Umbilical cord (tissue), 2 donors: ENCODE results near the gene MLLT10. TPM values are rescaled to one million over a fixed set of nuclear protein-coding genes. Genes with fewer than 3 reads are reported as not detected.

Experiments
- DNase-seq: peaks from one replicate; pipeline ENCODE4 v3.0.0-alpha.2; 2015; ENCODE audit warnings: low spot score
- total RNA-seq: library from RNA; depleted of rRNA; stranded (reverse); fragments of >200 nt; gene quantifications from one replicate; pipeline ENCODE4 v1.2.3, GENCODE V29; 2014; ENCODE audit warnings: low replicate concordance; ENCODE audit not compliant: insufficient read depth

MLLT10 gene
- total RNA-seq, 1 donor from 2014 or later = 38.8 TPM

DNA sequence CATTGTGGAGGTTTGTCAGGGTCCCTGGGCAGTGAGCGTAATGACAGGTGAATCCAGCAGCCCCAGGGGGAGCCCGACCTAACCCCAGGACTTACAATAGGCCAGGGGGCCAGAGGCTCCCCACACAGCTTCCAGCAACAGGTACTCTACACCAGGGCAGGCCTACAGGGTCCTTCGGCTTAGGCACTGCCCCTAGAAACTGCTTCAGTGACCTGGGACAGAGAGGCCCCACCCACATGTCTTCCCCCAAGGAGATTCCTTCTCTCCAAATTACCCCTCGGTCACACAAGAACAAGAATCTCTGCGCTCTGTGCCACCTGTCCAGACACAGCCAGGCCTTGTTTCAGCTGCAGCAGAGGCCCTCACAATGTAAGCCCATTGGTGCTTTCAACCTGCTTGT, 32.9 kb upstream of the MLLT10 start:
- DNase-seq = no peak

DNA sequence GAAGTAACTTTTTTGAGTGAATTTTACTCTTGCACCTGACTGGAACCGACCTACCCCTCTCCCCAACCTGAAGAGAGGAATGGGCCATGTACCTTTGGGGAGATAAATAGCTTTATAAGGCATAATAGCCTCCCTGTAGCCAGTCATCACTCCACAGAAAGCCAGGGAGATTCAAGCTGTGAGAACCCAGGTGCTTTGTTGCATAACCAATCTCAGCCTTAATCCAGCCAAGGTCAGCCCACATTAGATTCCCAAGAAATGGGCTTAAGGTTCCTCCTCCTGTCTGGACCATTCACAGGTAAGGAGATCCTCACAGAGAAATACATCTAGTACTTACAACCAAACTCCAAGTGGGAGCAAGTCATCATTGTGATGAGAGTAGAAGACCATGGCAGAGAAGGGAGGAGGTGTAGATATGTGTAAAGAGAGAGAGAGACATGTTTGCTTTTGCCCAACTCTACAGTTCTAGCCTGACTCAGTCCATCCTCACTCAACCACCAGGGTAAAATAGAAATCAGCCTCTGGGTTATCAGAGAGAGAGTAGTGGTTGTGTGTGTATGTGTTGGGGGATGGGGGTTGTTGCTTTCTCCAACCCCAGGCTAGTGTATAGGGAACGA, 32.2 kb upstream of the MLLT10 start:
- DNase-seq = no peak

- no peak for DNase-seq
Measured at GRCh38 chr10:21502348-21502740, 31.7 kb upstream of the MLLT10 start.

DNA sequence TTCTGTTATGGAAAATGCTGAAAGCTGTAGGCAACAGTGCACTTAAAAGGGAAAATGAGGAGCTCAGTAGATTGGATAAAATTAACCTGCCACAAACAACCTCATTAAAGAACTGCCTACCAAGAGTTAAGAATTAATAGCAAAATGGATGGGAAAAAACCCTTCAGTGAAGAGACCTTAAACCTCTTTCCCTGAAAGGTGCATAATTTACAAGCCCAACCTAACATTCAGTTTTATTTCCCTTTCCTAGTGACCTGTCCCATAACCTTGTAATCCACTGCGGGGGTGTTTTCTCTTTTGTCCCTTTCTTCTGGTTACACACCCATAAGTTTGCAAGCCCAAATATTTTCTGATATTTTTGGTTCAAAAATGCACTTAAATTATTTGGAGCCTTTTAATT, 30.5 kb upstream of the MLLT10 start:
- no peak for DNase-seq

DNA sequence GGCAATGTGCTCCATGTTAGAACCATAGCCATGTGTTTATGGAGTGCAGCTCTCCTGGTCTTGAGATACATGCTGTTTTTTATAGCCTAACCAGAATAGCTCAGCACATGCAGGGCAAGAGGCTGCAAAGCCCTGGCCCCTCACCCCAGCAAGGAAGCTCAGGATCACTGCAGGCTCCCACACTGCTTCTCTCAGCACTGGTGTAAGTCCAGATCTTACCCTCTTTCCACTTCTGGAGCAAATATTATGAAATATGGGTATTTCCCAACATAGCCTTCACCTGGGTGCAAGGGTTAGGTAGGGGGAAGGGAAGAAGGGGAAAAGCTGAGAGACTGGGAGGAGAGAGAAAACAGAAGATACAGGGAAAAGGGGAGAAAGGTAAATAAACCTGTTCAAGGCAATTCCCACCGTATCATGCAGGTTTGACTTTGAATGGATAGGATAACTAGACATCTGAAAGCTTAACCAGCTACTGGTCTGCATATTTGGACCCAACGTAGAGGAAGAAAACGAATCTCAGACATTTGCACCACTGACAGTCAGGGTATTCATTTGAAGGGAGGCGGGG, 28.2 kb upstream of the MLLT10 start:
- DNase-seq = peak; percentile 77

- peak; percentile 46 for DNase-seq
Measured at GRCh38 chr10:21506351-21506750, 27.7 kb upstream of the MLLT10 start.

GRCh38 chr10:21507150-21507549, 26.9 kb upstream of the MLLT10 start:
- no peak for DNase-seq

DNA sequence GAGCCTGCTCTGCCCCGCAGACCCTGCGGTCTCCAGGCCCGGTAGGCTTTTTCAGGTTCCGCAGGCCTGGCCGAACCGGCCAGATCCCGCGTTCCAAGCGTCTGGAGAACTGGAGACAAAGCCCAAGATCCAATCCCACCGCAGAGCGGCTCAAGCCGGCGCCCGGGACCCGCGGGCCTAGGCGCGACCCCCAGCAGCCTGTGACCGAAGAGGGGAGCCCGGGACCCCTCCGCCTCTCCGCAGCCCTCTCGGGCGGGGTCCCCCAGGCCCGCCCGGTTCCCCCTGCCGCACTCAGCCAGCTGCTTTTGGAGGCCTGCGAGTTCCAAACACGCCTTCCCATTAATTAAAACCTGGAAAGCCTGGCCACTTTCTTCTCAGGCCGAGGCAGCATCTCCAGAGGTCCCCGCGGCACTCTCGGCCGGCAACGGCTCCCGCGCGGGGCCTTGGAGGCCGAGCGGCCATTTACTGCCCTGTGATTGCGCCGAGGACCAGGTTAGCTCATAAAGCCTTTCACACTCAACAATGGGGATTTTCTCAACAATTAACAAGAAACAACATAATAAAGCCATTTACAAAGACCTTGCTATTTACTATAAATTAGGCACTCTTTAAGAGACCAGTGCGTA, 25.2 kb upstream of the MLLT10 start:
- peak; percentile 36 for DNase-seq

GRCh38 chr10:21509341-21510240, 24.4 kb upstream of the MLLT10 start:
- peak; percentile 54 for DNase-seq

GRCh38 chr10:21510241-21511094, 23.6 kb upstream of the MLLT10 start:
- peak; percentile 50 for DNase-seq

- no peak for DNase-seq
Measured at GRCh38 chr10:21511095-21511570, 22.9 kb upstream of the MLLT10 start.

DNA sequence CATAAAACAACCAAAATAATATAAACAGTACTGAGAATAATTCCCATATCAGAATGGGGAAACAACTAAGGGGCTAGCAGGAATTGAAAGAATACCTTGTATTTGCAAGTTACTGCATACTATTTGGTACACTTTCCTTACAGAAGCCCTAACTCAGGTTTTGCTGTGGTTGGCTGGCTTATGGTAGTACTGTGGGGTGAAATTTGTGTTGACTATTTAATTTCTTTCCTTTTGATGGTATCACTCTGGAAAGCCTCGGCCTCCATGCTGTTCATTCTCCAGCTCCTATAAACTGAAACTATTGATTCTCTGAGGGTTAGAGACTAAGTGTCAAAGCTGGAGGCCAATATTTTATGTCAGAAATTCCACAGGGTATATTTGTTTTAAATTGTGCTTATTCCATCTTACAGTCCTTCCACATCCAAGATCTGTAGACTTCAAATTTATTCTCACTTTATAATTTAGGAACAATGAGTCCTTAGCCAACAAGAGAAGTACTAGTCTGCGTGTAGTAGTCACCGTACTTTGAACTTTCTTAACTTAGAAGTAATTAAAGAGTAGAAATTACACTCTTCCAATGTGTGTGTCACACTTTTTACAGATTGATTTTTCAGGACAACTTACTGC, 22.0 kb upstream of the MLLT10 start:
- DNase-seq = peak; percentile 28

- DNase-seq = peak; percentile 38
Measured at GRCh38 chr10:21512573-21513404, 21.2 kb upstream of the MLLT10 start.

DNA sequence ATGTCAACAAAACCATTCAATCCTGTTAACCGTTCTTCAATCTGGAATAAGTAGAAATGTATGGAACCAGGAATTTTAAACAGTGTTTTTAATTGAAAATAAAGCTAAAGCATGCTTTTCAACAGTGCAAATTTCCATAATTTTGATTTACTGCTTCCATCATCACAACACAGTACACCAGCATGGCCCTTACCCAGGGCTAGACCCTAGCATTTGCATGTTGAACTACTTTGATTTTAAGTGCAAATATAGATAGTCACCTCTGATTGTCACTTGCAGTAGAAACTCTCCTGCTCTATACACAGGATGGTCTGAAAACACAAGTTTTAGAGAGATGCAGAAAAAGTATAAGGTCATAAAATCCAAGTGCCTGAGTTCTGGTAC, 20.6 kb upstream of the MLLT10 start:
- peak; percentile 14 for DNase-seq

GRCh38 chr10:21514129-21514817, 19.8 kb upstream of the MLLT10 start:
- peak; percentile 20 for DNase-seq

DNA sequence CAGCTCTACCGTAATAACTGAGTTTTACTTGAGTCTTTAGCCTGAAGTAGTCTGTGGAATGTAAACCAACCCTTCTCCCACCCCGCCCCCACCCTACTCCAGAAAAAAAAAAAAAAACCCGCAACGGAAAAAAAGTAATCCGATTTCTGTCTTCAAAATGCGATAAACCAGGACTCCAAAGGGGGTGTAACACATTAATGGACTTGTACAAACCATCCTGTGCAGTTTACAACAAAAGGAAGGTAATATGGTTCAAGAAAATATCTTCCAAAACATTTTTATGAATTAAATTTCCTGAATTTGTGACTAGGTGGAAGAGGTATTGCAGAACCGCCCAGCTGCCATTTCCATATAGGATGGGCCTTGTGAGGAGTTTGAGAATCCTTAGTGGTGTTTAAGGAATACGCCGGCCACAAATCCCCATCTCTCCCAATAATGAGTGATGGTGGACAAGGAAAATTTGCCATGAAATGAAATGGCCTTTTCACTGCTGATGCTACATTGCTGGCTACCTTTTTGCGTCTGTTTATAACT, 19.1 kb upstream of the MLLT10 start:
- DNase-seq = peak; percentile 67

- DNase-seq = peak; percentile 52
Measured at GRCh38 chr10:21515361-21516241, 18.4 kb upstream of the MLLT10 start.
